NCI-H1436 (cell line): ENCODE results near the gene CHRD.

Experiments
- DNase-seq: peaks from one replicate; lab custom pipeline; 2025; lab: John Stamatoyannopoulos, UW

Gene CHRD

GRCh38 chr3:184360929-184361531 is 18.8 kb upstream of the CHRD start:
- no peak for DNase-seq

GRCh38 chr3:184361532-184361931 is 18.3 kb upstream of the CHRD start, which contains the start of the genes CLCN2 and POLR2H:
Gene CLCN2 (minus strand): TSS chr3:184361605. CDS start chr3:184361479, 126 bp downstream.
Gene POLR2H (plus strand): TSS chr3:184361710. CDS start chr3:184363493, 1,783 bp downstream.
- peak; percentile 66 for DNase-seq

GRCh38 chr3:184361932-184362667 is 17.8 kb upstream of the CHRD start:
- peak; percentile 86 for DNase-seq

- peak; percentile 100 for DNase-seq
Observed at GRCh38 chr3:184362668-184363546, 16.9 kb upstream of the CHRD start.

- DNase-seq: no peak
Observed at GRCh38 chr3:184366619-184367289, 13.1 kb upstream of the CHRD start.

- no peak for DNase-seq
Observed at GRCh38 chr3:184368116-184368515, 11.7 kb upstream of the CHRD start.

GRCh38 chr3:184368586-184369183 is 11.2 kb upstream of the CHRD start:
- no peak for DNase-seq

- peak; percentile 91 for DNase-seq
Observed at GRCh38 chr3:184371570-184372018, 8.3 kb upstream of the CHRD start.

- no peak for DNase-seq
Observed at GRCh38 chr3:184372296-184372821, 7.5 kb upstream of the CHRD start.

- DNase-seq: no peak
Observed at GRCh38 chr3:184372911-184373310, 6.9 kb upstream of the CHRD start.

- no peak for DNase-seq
Observed at GRCh38 chr3:184373422-184373821, 6.4 kb upstream of the CHRD start.

GRCh38 chr3:184375747-184376461 is 4.0 kb upstream of the CHRD start:
- no peak for DNase-seq

GRCh38 chr3:184377374-184377773 is 2.5 kb upstream of the CHRD start:
- DNase-seq: no peak

- DNase-seq: no peak
Observed at GRCh38 chr3:184377882-184378445, 1.9 kb upstream of the CHRD start, which contains the start of gene THPO. Gene THPO (minus strand): TSS chr3:184378207. CDS start chr3:184376259, 1,948 bp downstream.

- DNase-seq: no peak
Observed at GRCh38 chr3:184378651-184379357, 1.1 kb upstream of the CHRD start.

GRCh38 chr3:184380185-184380626 is 352 bp downstream of the CHRD start:
- peak; percentile 24 for DNase-seq

GRCh38 chr3:184380627-184381260 is 890 bp downstream of the CHRD start:
- DNase-seq: no peak

GRCh38 chr3:184381261-184382224 is 1.7 kb downstream of the CHRD start:
- no peak for DNase-seq
